ENCODE data around the gene PTRHD1.

PTRHD1 gene

DNA sequence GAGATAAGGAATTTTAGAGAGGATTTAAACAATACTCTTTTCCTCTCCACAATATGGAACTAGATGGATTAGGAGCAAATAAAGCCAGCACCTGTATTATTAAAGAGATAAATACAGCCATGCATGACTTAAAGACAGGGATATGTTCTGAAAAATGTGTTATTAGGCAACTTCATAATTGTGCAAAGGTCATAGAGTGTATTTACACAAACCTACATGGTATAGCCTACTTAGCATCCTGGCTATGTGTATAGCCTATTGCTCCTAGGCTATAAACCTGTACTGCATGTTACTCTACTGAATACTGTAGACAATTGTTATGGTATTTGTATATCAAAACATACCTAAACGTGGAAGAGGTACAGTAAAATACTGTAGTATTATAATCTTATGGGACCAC, 53.0 kb downstream of the PTRHD1 start:
- Histone ChIP-seq H3K9me3 (replicated peaks; ENCODE audit: low read length) (no peaks in the 10 kb centered on the region), H3K4me2 (ENCODE audit: low read length) (no peak overlapping the region), H3K36me3 (ENCODE audit: insufficient read depth, low read length) (peaks cover 5% of the 10 kb centered on the region), H3K27me3 (ENCODE audit: control insufficient read depth, insufficient read depth, low read length) (no peaks in the 10 kb centered on the region), H3K4me1 (ENCODE audit: control insufficient read depth, insufficient read depth, low read length) (peaks cover 7% of the 10 kb centered on the region), H3K9ac (ENCODE audit: low read depth, low read length) (no peak overlapping the region), H3K4me3 (ENCODE audit: low read length) (no peak overlapping the region)
